Measurements from ENCODE around the gene NWD2.
"Not testable (repeated sequence)": the region's sequence is repeated elsewhere in the genome, so short reads cannot be mapped to it uniquely, and the experiment has no call there.

Gene NWD2, protein sequence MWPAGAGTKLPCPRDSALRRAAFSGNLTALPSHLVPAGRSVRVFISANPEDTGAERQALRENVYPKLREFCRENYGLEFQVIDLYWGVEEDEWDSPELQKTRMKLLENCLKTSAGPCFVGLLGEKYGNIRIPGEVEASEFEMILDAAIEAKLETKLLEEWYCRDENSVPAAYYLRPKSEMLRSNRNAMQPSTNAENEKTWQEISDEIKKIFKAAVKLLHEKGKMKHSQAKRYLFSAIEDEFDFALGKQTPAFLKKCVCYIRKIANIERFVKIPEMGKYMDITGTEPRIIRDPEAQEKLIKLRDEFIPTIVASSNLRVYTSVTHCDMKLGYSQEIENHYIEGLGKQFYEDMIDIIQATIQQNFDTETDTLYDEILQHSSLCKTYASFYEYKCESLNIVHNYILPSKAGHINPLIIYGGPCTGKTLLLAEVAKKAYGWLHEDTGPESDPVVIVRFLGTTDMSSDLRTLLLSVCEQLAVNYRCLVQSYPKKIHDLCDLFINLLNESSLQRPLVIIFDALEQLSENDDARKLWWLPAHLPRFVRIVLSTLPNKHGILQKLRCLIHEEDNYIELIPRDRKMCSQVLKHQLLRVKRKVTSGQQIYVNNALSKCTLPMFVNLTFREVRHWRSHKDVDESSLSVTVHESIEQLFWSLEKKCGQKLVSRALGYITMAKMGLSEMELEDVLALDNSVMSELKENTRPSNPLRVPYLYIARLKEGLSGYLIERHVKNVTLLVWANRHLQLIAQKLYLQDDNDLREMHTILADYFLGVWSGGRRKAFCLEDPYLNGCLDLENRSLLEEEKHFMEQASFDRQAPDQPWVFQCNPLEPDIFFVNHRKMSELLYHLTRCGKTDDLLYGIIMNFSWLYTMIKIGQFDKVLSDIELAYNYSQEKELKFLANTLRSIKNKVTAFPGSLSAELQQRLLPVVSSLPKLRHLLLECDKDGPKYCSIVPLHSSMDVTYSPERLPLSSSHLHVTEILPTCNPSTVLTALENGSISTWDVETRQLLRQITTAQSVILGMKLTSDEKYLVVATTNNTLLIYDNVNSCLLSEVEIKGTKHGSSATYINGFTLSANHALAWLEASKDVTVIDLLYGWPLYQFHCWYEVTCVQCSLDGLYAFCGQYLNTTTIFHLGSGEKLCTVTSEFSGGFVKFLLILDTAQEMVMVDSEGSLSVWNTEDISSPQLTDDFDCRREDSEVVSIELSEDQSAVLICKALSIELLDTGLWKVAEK (N-terminal part only)

DNA sequence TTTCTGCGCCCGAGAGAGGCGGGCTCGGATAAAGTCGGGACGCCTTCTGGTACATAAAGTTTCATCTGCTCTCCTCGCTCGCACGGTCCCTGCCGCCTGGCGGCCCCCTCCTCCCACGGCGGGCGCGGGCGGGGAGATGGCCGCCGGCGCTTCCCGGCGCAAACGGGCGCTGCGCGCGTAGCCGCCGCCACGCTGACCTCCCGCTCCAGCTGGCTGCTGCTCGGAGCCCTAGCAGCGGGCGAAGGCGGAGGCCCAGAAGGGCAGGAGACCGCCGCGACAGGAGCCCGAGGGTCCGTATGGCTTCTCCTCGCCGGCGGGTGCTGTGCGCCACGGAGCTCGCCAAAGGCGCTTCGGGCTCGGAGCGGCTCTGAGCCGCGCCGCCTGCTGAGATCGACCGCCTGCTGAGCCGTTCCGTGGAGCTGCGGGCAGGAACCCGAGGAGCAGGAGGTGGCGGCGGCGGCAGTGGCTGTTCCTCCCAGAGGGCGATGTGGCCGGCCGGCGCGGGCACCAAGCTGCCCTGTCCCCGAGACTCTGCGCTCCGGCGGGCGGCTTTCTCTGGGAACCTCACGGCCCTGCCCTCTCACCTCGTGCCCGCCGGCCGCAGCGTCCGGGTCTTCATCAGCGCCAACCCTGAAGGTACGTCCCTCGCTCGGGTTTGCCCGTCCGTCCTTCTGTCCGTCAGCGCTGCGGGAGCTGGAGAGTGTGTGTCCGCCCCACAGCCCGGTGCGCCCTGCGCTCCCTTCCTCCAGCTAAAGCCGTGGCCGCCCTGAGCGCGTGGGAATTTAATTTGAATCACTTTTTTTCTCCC is at the start of gene NWD2:
Gene NWD2, plus strand, starts transcription at position 161 of the 808 bp plus-strand sequence. Its CDS starts 325 bp downstream, at position 486.
- DNase-seq = no peak

DNA sequence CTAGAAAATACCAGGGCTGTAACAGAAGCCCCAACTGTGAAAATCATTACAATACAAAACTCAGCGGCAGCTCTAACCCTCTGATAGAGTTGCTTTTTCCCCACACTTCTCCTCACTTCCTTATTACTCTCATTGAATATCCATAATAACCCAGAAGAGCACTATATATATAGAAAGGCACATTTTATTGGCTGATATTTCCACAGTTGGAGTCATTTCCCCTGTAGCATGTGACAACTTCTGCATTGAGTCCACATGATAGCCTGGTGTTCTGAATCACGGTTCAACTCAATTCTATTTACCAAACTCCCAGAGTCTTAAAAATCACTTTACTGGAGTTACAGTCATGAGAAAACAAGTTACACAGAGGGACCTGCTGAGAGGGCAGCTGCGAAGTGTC is 46.6 kb upstream of the NWD2 start:
- no peak for DNase-seq

DNA sequence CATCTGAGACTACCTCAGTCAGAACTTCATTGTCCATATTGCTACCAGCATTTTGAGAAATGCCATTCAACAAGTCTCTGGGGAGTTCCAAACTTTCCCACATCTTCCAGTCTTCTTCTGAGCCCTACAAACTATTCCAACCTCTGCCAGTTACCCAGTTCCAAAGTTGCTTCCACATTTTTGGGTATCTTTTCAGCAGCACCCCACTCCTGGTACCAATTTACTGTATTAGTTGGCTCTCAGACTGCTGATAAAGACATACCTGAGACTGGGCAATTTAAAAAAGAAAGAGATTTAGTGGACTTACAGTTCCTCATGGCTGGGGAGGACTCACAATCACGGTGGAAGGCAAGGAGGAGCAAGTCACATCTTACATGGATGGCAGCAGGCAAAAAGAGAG is 39.8 kb upstream of the NWD2 start:
- DNase-seq = not testable (repeated sequence)

DNA sequence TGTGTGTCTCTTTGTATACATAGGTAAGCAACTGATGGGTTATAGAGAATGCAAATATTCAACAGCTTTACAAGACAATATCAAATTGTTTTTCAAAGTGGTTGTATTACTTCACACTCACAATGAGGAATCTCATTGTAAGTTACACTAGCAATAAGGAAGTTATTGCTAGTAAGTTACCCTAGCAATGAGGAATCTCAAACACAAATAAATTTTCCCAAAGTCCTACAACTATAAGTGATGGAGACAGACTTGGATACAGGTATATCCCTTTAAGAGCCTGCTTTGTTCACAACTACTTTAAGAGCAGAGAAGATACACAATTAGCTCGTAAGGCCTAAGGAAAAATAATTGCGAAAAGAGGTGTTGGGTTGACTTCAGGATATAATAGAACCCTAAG is 28.3 kb upstream of the NWD2 start:
- DNase-seq = no peak

DNA sequence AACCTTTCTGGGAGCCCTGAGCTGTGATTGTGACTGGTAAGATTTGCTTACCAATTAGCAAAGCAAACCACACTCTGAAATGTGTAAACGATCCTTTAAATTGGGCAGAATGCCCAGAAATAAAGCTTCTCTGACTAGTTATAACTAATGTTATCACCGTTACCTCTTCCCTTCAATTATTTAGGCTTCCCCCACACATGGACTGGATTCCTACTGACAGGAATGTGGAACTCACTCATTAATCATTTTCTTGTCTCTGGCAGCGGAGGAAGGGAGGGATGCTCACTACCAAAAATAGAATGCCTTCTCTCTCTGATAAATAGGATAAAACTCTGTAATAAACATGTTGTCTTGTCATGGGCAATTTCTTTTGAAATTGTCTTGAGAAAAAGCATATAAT is 25.3 kb upstream of the NWD2 start:
- no peak for DNase-seq

DNA sequence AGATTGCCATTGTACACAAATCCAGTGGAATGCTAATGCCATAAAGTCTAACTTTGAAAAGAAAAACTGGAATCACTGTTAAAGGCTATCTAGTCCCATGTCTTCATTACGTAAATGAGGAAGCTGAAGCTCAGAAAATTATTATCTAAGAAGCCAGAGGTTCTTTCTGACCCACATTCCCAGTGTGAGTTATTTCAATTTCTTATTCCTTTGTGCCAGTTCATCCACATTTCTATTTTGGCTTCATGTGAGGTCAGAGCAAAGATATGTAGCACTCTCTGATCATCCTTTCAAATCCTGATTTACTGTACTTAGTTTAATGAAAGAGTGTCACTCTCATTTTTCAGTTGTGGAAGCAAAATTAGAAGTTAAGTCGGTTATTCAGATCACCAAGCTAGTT is 24.6 kb upstream of the NWD2 start:
- DNase-seq = no peak

DNA sequence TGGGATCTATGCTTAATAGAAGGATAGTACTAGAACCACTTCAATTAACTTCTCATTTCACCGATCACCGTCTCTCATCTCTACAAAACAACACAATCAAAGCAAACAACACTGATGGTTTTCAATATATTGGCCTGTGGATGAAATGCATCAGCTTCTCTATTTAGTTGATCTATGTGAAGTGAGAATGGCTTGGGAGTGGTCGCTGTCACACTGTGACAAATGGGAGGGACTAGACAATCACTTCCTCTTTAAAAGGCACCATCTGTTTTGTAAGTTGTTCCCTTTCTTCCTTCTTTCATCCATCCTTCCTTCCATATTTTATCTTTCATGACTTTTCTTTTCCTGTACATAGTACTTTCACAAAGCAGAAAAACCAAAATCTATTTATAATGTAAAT is 23.9 kb upstream of the NWD2 start:
- no peak for DNase-seq

DNA sequence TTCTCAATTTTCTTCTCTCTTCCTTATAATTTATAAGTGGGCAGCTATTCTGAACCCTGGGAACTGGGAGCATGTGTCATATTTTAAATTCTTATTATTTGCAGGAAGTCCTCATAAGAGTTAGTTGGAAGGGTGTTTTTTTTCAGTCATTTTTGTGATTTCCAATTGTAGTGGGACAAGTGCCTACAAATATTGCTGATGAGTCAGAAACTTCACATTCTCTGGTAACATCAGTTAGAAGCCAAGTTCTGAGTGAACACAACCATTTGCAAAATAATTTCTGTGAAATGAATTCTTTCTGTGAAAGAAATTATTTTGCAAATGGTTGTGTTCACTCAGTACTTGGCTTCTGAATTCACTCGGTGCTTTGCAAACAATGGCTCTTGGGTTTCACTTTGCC is 20.8 kb upstream of the NWD2 start:
- no peak for DNase-seq

DNA sequence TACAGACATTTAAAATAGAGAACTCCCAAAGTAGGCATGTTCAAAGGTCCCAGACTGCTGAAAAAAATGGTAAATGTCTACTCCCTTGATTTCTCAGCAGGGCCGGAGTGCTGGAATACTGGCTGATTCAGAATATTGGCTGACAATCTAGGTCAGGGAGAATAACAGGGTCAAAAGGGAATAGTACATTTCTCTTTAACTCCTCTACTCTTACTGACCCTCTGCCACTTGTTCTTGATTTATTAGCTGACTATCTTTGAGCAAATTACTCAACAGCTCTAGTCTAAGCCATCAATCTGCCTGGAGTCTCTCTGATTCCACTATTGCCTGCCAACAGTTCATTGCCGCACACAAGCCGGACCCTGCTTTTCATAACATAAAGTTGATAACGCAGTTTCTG is 19.7 kb upstream of the NWD2 start:
- DNase-seq = no peak

DNA sequence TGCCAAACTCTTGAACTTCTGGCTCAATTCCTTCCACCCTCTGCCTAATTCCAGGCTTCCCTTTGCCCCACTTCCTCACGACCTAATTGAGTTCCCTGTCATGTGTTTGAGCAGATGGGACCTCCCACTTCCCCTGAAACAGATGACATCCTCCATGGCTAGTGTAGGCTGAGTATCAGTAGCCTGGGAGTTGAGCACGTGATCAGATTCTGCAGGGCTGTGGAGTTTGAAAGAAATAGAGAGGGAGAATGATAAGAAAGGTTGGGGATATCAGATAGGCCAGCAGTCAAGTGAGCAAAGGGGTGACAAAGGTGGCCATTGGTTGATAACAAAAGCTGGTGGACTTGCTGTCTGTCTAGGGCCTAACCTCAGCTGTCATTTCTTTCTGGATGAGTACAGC is 18.8 kb upstream of the NWD2 start:
- DNase-seq = no peak

DNA sequence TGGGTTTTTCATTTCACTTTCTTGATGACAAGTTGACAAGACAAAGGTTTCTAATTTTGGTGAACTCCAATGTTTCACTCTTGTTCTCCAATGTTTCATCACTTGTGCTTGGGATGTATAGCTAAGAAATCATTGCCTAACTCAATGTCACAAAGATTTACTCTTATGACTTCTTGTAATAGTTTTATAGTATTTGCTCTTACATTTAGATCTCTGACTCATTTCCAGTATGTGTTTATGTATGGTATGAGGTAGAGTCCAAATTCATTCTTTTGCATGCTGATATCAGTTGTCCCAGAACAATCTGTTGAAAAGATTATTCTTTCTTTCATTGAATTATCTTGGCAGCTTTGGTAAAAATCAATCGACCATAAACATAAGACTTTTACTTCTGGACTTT is 12.2 kb upstream of the NWD2 start:
- no peak for DNase-seq

DNA sequence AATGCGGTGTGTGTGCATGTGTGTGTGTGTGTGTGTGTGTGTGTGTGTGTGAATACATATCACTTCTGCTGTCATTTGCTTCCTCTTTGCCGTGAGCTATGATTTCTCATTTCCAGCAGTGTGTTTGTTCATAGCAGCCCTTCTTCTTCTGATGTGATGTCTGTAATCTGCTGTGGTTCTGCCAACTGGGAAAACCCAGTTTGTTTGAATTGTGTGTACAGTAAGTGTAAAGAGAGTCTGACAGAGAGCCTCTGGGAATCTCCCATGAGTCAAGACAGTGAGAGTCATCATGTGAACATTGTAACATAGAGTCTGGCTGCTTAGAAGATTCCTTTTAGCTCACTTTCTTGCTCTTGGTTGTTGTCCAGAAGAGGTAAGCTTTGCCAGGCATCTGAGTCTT is 8.4 kb upstream of the NWD2 start:
- DNase-seq = no peak

DNA sequence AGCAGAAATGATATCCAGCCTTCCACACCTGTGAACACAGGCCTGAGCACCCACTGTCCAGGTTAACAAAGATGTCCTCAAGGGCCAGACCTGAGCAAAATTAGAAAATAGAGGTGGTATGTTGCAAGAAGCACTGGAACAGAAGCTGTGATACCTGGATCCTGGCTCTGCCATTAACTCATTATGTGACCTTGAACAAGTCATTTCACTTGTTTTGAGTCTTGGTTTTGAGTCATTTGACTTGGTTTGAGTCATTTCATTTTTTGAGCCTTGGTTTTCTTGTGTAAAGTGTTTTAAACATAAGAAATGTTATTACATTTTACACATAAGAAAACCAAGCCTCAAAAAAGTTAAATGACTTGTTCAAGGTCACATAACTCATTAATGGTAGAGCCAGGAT is 2.9 kb upstream of the NWD2 start:
- peak; percentile 60 for DNase-seq

DNA sequence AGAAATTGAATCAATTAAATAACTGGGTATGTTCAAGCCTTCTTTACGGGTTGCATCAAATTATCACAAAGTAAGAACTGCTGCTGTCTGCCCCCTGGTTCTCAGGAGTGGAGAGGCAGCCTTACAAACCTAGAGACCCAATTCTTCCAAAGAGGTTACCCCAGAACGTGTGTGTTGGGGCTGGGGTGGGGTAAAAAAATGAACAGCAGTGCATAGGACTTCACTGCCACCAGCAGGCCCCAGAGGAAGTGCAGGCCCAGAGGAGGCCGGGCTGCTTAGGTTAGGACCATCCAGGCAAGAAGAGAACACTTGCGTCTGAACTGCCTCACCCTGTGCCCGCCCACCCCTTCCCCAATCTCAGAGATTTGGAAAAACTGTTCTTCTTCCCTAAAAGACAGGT is 1.5 kb upstream of the NWD2 start:
- no peak for DNase-seq

DNA sequence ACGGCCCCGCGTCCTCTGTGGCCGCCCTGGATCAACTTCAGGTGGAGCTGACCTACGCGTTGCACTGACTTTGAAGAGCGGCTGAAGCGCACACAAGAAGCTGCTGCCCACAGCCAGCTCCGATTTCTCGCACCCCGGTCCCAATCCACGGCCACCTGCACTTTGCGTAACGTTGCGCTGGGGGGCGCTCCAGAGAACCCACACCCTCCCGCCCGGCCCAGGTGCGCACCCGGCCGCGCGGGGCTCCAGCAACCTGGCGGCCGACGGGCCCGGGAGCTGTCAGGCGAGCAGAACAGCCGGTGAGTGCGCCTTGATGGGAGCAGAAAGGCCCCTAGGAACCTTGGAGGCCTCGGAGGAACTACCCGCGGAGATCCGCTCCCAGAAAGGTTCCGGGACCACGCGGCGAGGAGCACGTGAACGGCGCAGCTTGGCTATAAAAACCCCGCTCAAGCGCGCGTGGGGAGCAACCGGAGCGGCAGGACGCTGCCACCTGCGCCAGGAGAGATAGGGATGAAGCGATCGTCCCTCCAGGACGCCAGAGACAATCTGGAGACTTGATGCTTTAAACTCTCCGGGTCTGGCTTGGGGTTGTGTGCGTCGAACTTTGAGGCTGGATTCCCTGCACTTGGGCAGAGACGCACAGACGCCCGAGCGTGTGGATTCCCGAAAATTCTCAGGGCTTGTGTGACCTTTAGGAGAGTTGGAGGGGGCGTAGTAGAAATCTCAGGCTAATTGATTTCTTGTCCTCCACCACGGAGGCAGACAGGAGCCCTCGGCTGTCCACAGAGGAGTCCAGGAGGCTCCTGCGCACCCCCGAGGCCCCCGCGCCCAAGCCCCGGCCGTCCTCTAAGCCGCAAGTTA is 591 bp upstream of the NWD2 start:
- DNase-seq = no peak

DNA sequence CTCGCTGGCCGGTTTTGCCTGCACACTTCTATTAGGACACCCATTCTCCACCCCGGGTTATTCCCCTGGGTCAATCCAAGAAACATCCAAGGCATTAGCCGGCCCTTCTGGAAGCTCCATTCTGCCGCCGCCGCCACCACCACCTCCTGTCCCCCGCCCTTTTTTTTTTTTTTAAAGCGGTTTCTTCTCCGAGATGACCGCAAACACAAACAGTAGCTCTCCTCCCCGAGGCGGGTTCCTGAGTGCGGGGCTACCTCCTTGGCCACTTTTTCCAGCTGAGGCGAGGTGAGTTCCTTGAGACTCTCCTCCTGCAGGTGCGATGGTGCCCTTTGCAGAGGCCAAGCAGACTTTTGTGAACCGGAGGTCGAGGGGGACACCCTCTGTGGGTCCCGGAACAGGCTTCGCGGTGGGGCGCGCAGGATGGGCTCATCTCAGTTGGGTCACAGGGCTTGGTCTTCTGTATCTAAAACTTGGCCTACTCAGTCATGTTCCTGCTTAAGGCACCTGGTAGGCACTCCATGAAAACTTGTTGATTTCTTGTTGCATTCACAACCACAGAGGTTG is 930 bp downstream of the NWD2 start:
- DNase-seq = no peak

DNA sequence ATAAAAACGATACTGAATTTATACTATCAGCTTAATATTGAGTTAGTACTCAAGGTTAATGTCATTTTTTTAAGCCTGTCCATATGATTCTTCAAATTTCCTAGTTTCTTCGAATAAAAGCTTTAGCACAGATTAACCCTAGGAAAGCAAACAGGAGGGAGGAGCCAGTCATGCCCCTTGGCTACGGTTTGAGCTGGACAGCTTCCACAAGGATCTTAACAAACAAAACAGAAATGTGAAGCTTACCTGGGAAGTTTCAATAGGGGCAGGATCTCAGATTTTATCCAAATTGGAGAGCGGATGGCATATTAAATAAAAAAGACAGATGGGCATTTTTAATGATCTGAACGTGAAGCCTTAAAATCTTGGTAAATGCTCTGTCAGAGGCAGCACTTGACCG is 2.3 kb downstream of the NWD2 start:
- no peak for DNase-seq

DNA sequence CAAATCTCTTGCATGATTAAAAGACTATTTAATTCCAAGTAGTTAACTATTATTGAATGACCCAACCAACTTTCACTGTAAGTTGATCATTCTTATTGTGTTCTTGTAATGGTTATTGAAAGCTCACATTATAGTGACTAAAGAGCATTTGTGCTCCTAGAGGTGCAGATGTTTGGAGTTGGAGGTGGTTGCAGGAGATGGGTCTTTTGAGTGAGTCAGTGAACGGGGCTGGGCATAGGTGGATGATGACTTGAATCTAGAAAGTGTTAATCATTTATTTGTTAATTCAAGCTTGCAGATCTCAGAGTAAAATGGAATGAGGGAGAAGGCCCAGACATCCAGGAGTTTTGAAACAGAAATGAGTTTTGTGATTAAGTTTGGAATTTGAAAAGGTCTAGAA is 13.7 kb downstream of the NWD2 start:
- no peak for DNase-seq

DNA sequence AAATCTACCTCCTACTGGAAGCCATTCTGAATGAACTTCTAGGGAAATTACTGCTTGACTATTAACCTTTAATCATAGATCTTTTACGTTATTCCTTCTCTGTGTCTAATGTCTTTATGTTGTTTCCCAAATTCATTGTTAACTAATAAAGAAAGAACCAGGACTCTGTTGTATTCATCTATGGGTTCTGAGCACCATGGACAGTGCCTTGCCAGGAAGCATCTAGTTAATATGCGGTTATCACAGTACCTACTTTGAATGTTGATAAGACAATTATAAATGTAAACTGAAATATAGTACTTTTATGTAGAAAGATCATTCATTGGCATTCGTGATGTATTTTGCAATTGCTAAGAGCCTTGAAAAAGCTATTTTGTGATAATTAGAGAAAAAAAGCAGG is 23.8 kb downstream of the NWD2 start:
- DNase-seq = no peak

DNA sequence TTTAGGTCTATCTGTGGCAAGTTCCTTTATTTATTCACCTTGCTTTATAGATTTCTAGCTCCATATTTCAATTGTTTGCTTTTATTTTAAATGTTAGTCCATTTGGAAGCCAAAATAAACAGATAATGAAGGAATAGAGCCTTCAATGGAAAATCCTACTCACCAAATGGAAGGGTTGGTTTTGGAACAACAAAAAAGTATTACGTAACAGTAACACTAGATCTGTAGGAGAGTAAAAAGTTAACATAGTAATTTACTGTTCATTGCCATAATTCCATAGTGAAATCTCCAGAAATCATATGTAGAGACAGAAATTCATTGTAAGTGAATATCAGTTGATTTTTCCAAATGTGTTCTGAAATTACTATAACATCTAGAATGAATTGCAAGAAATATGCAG is 34.6 kb downstream of the NWD2 start:
- DNase-seq = no peak

DNA sequence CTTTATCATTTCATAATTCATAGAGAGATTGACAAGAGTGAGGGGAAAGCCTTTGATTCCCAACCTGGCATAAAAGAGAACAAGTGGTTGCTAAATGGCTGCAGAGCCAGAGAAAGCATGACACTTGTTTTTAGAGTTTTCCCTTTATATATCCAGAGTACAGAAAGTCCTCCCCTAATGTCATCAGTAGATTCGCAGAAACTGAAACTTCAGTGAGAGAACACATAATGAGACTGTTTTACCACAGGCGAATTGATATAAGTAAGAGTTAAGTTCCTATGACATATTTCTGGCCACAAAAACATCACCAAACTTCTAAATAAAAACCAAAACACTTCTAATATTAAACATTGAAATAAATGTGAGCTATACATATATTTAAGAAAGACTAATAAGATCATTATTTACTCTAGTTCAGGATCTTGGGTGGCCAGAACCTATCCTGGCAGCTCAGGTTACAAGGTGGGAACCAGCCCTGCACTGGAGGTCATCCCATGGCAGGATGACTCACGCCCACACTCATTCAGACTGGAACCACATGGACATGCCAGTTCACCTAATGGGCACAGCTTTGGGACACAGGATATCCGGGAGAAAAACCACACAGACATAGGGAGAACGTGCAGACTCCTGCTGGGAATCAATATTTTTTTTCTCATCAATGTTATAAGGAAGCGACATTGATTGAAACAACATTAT is 35.5 kb downstream of the NWD2 start:
- DNase-seq = no peak

All from activated CD4-positive, alpha-beta T cell treated with anti-CD3 and anti-CD28 coated beads, Interleukin-2, Interleukin-6, amounts not matched to agents 100 ng/mL and 50 ng/mL, durations not matched to agents 16 hours and 8 hours (primary cell).